H1 (cell line): Measurements from ENCODE around the gene HMCN2. TPM values are rescaled to one million over a fixed set of nuclear protein-coding genes. Genes with fewer than 3 reads are reported as not detected.

Source experiments
- CTCF ChIA-PET: fragments of 300-600 bp; sonication (Branson Sonifier 250); formaldehyde crosslinking; loops from one replicate; lab custom pipeline; 2021; ENCODE audit not compliant: partially characterized antibody; lab: Charles Lee
- POLR2A ChIA-PET: fragments of 300-600 bp; sonication (Branson Sonifier 250); formaldehyde crosslinking; loops from one replicate; lab custom pipeline; 2021; ENCODE audit warnings: inconsistent platforms; ENCODE audit not compliant: partially characterized antibody; lab: Charles Lee
- DNase-seq, 2 experiments: peaks; one replicate each; pipeline versions ENCODE4 v3.0.0 to v3.0.0-alpha.2; 2010 to 2022; ENCODE audit warnings: low spot score in 2 of 2, low read depth in 1 of 2, mixed read lengths in 1 of 2
- FAIRE-seq: peaks from 2 replicates; lab custom pipeline; 2011; peaks lifted over from hg19 to GRCh38; lab: Jason Lieb, UNC
- H2AFZ ChIP-seq: 2 replicates; pipeline ENCODE4 v1.8.1; 2012; ENCODE audit warnings: low read length, inconsistent platforms
- H2AK5ac ChIP-seq: 2 replicates; pipeline ENCODE4 v1.6.1; 2013; ENCODE audit warnings: low read depth, low read length
- H2BK120ac ChIP-seq: replicated peaks from 2 replicates; pipeline ENCODE3; 2013; ENCODE audit warnings: low read depth, low read length, inconsistent platforms
- H2BK12ac ChIP-seq: 2 replicates; pipeline ENCODE4 v1.6.1; 2013; ENCODE audit warnings: low read depth, low read length
- H2BK15ac ChIP-seq: 2 replicates; pipeline ENCODE4 v1.6.1; 2013; ENCODE audit warnings: low read length
- H2BK20ac ChIP-seq: 2 replicates; pipeline ENCODE4 v1.6.1; 2013; ENCODE audit warnings: low read length
- H2BK5ac ChIP-seq: 2 replicates; pipeline ENCODE4 v1.6.1; 2013; ENCODE audit warnings: low read depth, low read length
- H3K14ac ChIP-seq: 2 replicates; pipeline ENCODE4 v1.6.1; 2013; ENCODE audit warnings: inconsistent platforms; ENCODE audit not compliant: insufficient read length
- H3K18ac ChIP-seq: 2 replicates; pipeline ENCODE4 v1.6.1; 2013; ENCODE audit warnings: low read length; ENCODE audit errors: extremely low read depth
- H3K23ac ChIP-seq: 2 replicates; pipeline ENCODE4 v1.6.1; 2013; ENCODE audit warnings: inconsistent platforms; ENCODE audit not compliant: insufficient read length
- H3K23me2 ChIP-seq: 2 replicates; pipeline ENCODE4 v1.6.1; 2013; ENCODE audit warnings: low read depth, low read length
- H3K27ac ChIP-seq: 2 replicates; pipeline ENCODE4 v1.6.1; 2011; ENCODE audit warnings: low read depth, low read length, inconsistent platforms
- H3K27me3 ChIP-seq, 4 experiments: replicated peaks in 1 of 4; 1 replicate in 1 of 4; 2 replicates in 3 of 4; pipeline versions ENCODE4 v1.6.1 to v1.8.1; 2011 to 2013; ENCODE audit warnings: low read length in 3 of 4, mild to moderate bottlenecking in 3 of 4, inconsistent platforms in 2 of 4, mixed read lengths in 2 of 4, moderate library complexity in 1 of 4; ENCODE audit not compliant: control insufficient read depth in 3 of 4, insufficient read depth in 3 of 4; ENCODE audit errors: extremely low read depth in 1 of 4
- H3K36me3 ChIP-seq, 4 experiments: 2 replicates each; pipeline versions ENCODE4 v1.6.1 to v1.8.1; 2011 to 2013; ENCODE audit warnings: mild to moderate bottlenecking in 4 of 4, low read length in 3 of 4, moderate library complexity in 2 of 4, control low read depth in 1 of 4, inconsistent platforms in 1 of 4; ENCODE audit not compliant: insufficient read depth in 4 of 4, control insufficient read depth in 2 of 4
- H3K4ac ChIP-seq: replicated peaks from 2 replicates; pipeline ENCODE3; 2013; ENCODE audit warnings: low read length, low read depth, mixed read lengths, inconsistent platforms; ENCODE audit not compliant: insufficient read length
- H3K4me1 ChIP-seq, 4 experiments: replicated peaks in 1 of 4; 1 replicate in 1 of 4; 2 replicates in 3 of 4; pipeline versions ENCODE4 v1.6.1 to v1.8.1; 2011 to 2013; ENCODE audit warnings: low read length in 3 of 4, inconsistent platforms in 2 of 4, mixed read lengths in 1 of 4; ENCODE audit not compliant: insufficient read depth in 4 of 4, control insufficient read depth in 3 of 4
- H3K4me2 ChIP-seq, 2 experiments: 2 replicates each; pipeline versions ENCODE4 v1.6.1 to v1.8.1; 2011 to 2013; ENCODE audit warnings: low read depth in 2 of 2, low read length in 2 of 2, control low read depth in 1 of 2, inconsistent platforms in 1 of 2, mild to moderate bottlenecking in 1 of 2; ENCODE audit not compliant: insufficient read depth in 1 of 2
- H3K4me3 ChIP-seq, 4 experiments: fragments of 200-600, 300-600 bp in 1 of 4; sonication (generic), shearing (Covaris generic), sonication (Bioruptor Twin) in 1 of 4; 2 replicates each; pipeline versions ENCODE4 v1.5.1 to v1.8.1; 2011 to 2016; ENCODE audit warnings: low read length in 4 of 4, low read depth in 3 of 4, control low read depth in 2 of 4, inconsistent platforms in 2 of 4, mild to moderate bottlenecking in 2 of 4, mixed read lengths in 1 of 4, moderate library complexity in 1 of 4; ENCODE audit not compliant: insufficient read depth in 2 of 4; ENCODE audit errors: extremely low read depth in 1 of 4
- H3K56ac ChIP-seq: replicated peaks from 2 replicates; pipeline ENCODE3; 2013; ENCODE audit warnings: low read depth, mild to moderate bottlenecking, mixed read lengths, low read length, inconsistent platforms; ENCODE audit not compliant: insufficient read length
- H3K79me1 ChIP-seq: 2 replicates; pipeline ENCODE4 v1.6.1; 2013; ENCODE audit warnings: low read depth, low read length, control low read depth
- H3K79me2 ChIP-seq, 2 experiments: 2 replicates each; pipeline versions ENCODE4 v1.6.1 to v1.8.1; 2012 to 2013; ENCODE audit warnings: low read length in 2 of 2, mild to moderate bottlenecking in 2 of 2, inconsistent platforms in 1 of 2; ENCODE audit not compliant: insufficient read depth in 2 of 2, control insufficient read depth in 1 of 2
- H3K9ac ChIP-seq, 4 experiments: replicated peaks in 1 of 4; 1 replicate in 1 of 4; 2 replicates in 3 of 4; pipeline versions ENCODE4 v1.6.1 to v1.8.1; 2011 to 2013; ENCODE audit warnings: low read depth in 3 of 4, low read length in 3 of 4, control low read depth in 2 of 4, mild to moderate bottlenecking in 2 of 4, moderate library complexity in 2 of 4, inconsistent platforms in 1 of 4; ENCODE audit errors: extremely low read depth in 1 of 4
- H3K9me3 ChIP-seq, 2 experiments: 2 replicates each; pipeline versions ENCODE4 v1.6.1 to v1.8.1; 2012 to 2013; ENCODE audit warnings: mild to moderate bottlenecking in 2 of 2, moderate library complexity in 2 of 2, control low read depth in 1 of 2, inconsistent platforms in 1 of 2, low read depth in 1 of 2, low read length in 1 of 2, mixed read lengths in 1 of 2; ENCODE audit not compliant: insufficient read depth in 2 of 2
- H4K20me1 ChIP-seq, 2 experiments: replicated peaks in 1 of 2; 2 replicates each; pipeline versions ENCODE3 to v1.8.1; 2011 to 2013; ENCODE audit warnings: inconsistent platforms in 2 of 2, low read length in 2 of 2, mild to moderate bottlenecking in 1 of 2; ENCODE audit not compliant: insufficient read depth in 2 of 2, control insufficient read depth in 1 of 2
- H4K5ac ChIP-seq: 2 replicates; pipeline ENCODE4 v1.6.1; 2013; ENCODE audit warnings: low read length, low read depth, mixed read lengths, inconsistent platforms; ENCODE audit not compliant: insufficient read length
- H4K8ac ChIP-seq: 2 replicates; pipeline ENCODE4 v1.8.0; 2013; ENCODE audit warnings: mild to moderate bottlenecking, moderate library complexity, low read length, inconsistent platforms; ENCODE audit not compliant: insufficient read depth; ENCODE audit errors: extremely low read depth
- H4K91ac ChIP-seq: replicated peaks from 2 replicates; pipeline ENCODE3; 2013; ENCODE audit warnings: low read length, mixed read lengths, inconsistent platforms; ENCODE audit not compliant: insufficient read length
- ASH2L ChIP-seq: fragments of 200-600, 300-600 bp; sonication (generic); IDR thresholded peaks from one replicate; pipeline ENCODE4 v1.7.1; 2017; ENCODE audit warnings: low read length
- BCL11A ChIP-seq, 2 experiments: IDR thresholded peaks; one replicate each; pipeline ENCODE4 v1.6.1; 2011; ENCODE audit warnings: low read depth in 2 of 2, low read length in 2 of 2, mild to moderate bottlenecking in 2 of 2
- CEBPB ChIP-seq: IDR thresholded peaks from 2 replicates; pipeline ENCODE4 v1.6.1; 2012; ENCODE audit warnings: low read depth, low read length
- FOSL1 ChIP-seq: IDR thresholded peaks from 2 replicates; pipeline ENCODE4 v1.6.1; 2011; ENCODE audit warnings: mild to moderate bottlenecking, low read depth, low read length, moderate library complexity; ENCODE audit not compliant: insufficient read depth
- GABPA ChIP-seq: IDR thresholded peaks from 2 replicates; pipeline ENCODE4 v1.6.1; 2011; ENCODE audit warnings: mild to moderate bottlenecking, low read length, moderate library complexity, borderline replicate concordance; ENCODE audit not compliant: insufficient read depth
- MAFK ChIP-seq: IDR thresholded peaks from 2 replicates; pipeline ENCODE4 v1.6.1; 2012; ENCODE audit warnings: low read depth, mild to moderate bottlenecking, improper control_type of control experiment, low read length
- NRF1 ChIP-seq: IDR thresholded peaks from 2 replicates; pipeline ENCODE4 v1.6.1; 2011; ENCODE audit warnings: mild to moderate bottlenecking, low read depth, low read length, improper control_type of control experiment
- POLR2AphosphoS5 ChIP-seq: IDR thresholded peaks from 2 replicates; pipeline ENCODE4 v1.6.1; 2011; ENCODE audit warnings: low read depth, low read length
- RXRA ChIP-seq: IDR thresholded peaks from 2 replicates; pipeline ENCODE4 v1.6.1; 2011; ENCODE audit warnings: low read depth, mild to moderate bottlenecking, low read length, moderate library complexity; ENCODE audit not compliant: insufficient read depth
- SIN3A ChIP-seq, 2 experiments: IDR thresholded peaks in 1 of 2; conservative IDR thresholded peaks in 1 of 2; 2 replicates each; pipeline ENCODE4 v1.6.1; 2011 to 2012; ENCODE audit warnings: low read length in 2 of 2, improper control_type of control experiment in 1 of 2, low read depth in 1 of 2, mild to moderate bottlenecking in 1 of 2
- SP4 ChIP-seq: IDR thresholded peaks from 2 replicates; pipeline ENCODE4 v1.6.1; 2012; ENCODE audit warnings: low read length, inconsistent platforms
- TEAD4 ChIP-seq: IDR thresholded peaks from 2 replicates; pipeline ENCODE4 v1.6.1; 2012; ENCODE audit warnings: low read depth, low read length, inconsistent platforms, mixed read lengths
- WGBS, 2 experiments: shearing (Covaris generic) in 1 of 2; methylation state at CpG; one replicate each; pipeline versions ENCODE4 v1.1.6 to v1.1.7; 2013 to 2015; ENCODE audit warnings: low lambda C conversion rate in 2 of 2, mixed read lengths in 2 of 2, inconsistent platforms in 1 of 2, low coverage in 1 of 2, missing lambda C conversion rate in 1 of 2; ENCODE audit not compliant: insufficient replicate concordance in 2 of 2, insufficient coverage in 1 of 2, insufficient read length in 1 of 2; ENCODE audit errors: extremely low coverage in 1 of 2, missing lambda C conversion rate in 1 of 2; 5-methylcytosine and 5-hydroxymethylcytosine counted together
- polyA plus RNA-seq, 7 experiments: library from polyadenylated mRNA; depleted of rRNA in 3 of 7; stranded (reverse) in 5 of 7; unstranded in 2 of 7; fragments of >200 nt in 5 of 7; fragments of 200-250 nt in 2 of 7; gene quantifications; 1 replicate in 5 of 7; 2 replicates in 1 of 7; 4 replicates in 1 of 7; pipeline versions ENCODE4 v1.2.1 to v1.2.3, GENCODE V29; 2011 to 2013; ENCODE audit warnings: missing spikeins in 2 of 7, mixed read lengths in 2 of 7
- total RNA-seq: library from RNA; stranded (reverse); fragmentation: NEBNext Ultra II Directional; extraction: Animal tissue kit (Norgen Biotek cat#: 25700); gene quantifications from 2 replicates; pipeline ENCODE4 v1.2.1, GENCODE V29; 2021
- TF ChIP-seq, protein P1 (sequence below): IDR thresholded peaks from 2 replicates; pipeline ENCODE4 v1.6.1; 2011; ENCODE audit warnings: low read depth, mild to moderate bottlenecking, low read length; ENCODE audit not compliant: insufficient read depth

HMCN2 gene
- total and polyA plus RNA-seq, 2 of the 8 experiments (the other 6 are each of a cell fraction or from before 2014, with no cell fraction given), result 5.0 to 9.1 TPM

DNA sequence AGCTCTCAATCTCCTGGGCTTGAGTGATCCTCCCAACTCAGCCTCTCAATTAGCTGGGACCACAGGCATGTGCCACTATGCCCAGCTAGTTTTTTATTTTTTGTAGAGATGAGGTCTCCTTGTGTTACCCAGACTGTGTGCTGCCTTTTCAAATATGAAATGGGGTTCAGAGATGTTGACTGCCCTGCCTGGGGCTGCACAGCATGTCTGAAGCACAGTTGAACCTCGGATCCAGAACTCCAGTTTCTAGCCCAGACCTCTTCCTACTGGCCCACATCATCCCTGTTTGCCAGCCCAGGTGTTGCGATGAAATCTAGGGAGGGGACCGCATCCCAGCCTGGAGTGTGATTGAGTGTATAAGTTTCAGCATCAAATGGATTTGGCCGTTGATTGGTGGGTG lies 69.4 kb downstream of the HMCN2 start:
- no peak overlapping the region for H2BK5ac ChIP-seq
- no peak overlapping the region for H3K4me2 ChIP-seq
- ChIA-PET CTCF (interaction anchor here (0.8 to 2.9 kb wide), 5 partner anchors 8 to 92 kb away, joined by 3 to 12 read pairs (median 3); no protein-coding TSS in a partner anchor), POLR2A (interaction anchor here (0.6 kb wide), 1 partner anchor 71 kb away, joined by 3 read pairs; no protein-coding TSS in a partner anchor)
- no peak for DNase-seq
- no peak for FAIRE-seq
- H4K20me1 ChIP-seq, result no peaks in the 10 kb centered on the region
- no peak overlapping the region for H3K14ac ChIP-seq
- no peak overlapping the region for H3K4ac ChIP-seq
- no peak overlapping the region for H2AFZ ChIP-seq
- TF ChIP-seq POLR2AphosphoS5, result no peak
- TF ChIP-seq SIN3A (conservative IDR thresholded peaks at IDR 0.05 in 1 of 2, IDR thresholded peaks at IDR 0.05 in 1 of 2; ENCODE audit: low read depth in 1 of 2, low read length in 2 of 2), result no peak
- TF ChIP-seq, protein P1, sequence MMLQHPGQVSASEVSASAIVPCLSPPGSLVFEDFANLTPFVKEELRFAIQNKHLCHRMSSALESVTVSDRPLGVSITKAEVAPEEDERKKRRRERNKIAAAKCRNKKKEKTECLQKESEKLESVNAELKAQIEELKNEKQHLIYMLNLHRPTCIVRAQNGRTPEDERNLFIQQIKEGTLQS, result no peak
- TF ChIP-seq ASH2L, result no peak
- TF ChIP-seq TEAD4, result no peak
- no peak for TF ChIP-seq FOSL1
- no peak for TF ChIP-seq NRF1
- TF ChIP-seq BCL11A (IDR thresholded peaks at IDR 0.05; ENCODE audit: low read depth in 2 of 2, low read length in 2 of 2), result no peak
- no peak for TF ChIP-seq RXRA
- TF ChIP-seq MAFK, result no peak
- no peak for TF ChIP-seq SP4
- no peak for TF ChIP-seq CEBPB
- TF ChIP-seq GABPA, result no peak
- no peaks in the 10 kb centered on the region for H3K4me1 ChIP-seq
- no peak overlapping the region for H4K8ac ChIP-seq
- H3K79me2 ChIP-seq, result no peaks in the 10 kb centered on the region
- H4K5ac ChIP-seq, result no peak overlapping the region
- no peaks in the 10 kb centered on the region for H3K36me3 ChIP-seq
- H3K18ac ChIP-seq, result no peak overlapping the region
- H4K91ac ChIP-seq, result no peak overlapping the region
- no peaks in the 10 kb centered on the region for H3K79me1 ChIP-seq
- no peak overlapping the region for H2AK5ac ChIP-seq
- H3K56ac ChIP-seq, result no peak overlapping the region
- H2BK15ac ChIP-seq, result no peak overlapping the region
- no peaks in the 10 kb centered on the region; the same call in 1 of the 2 replicates for H3K23me2 ChIP-seq
- no peak overlapping the region for H3K23ac ChIP-seq
- H3K4me3 ChIP-seq, result no peak overlapping the region
- H3K9me3 ChIP-seq, result no peaks in the 10 kb centered on the region
- H3K27ac ChIP-seq, result no peak overlapping the region
- H2BK120ac ChIP-seq, result no peak overlapping the region
- 80% methylated on average over 4 of the region's 4 CpGs; no CpG with 5 or more reads in 1 of the 2 experiments for WGBS, 2 experiments
- H2BK12ac ChIP-seq, result no peak overlapping the region
- no peaks in the 10 kb centered on the region for H3K27me3 ChIP-seq
- H2BK20ac ChIP-seq, result no peak overlapping the region
- no peak overlapping the region for H3K9ac ChIP-seq
